Left ventricle myocardium superior (tissue), 1 donor: ENCODE measurements around the gene VIT. TPM values are rescaled to one million over a fixed set of nuclear protein-coding genes. Genes with fewer than 3 reads are reported as not detected.
A peak's percentile ranks its signal among the peaks of the same experiment; 100 is the strongest.

Source experiments
- ATAC-seq: fragments of 200-7000 bp; cut with Tn5 transposase; one replicate; pipeline ENCODE4 v1.9.1; 2020; ENCODE audit warnings: mild to moderate bottlenecking, moderate library complexity
- DNase-seq: peaks from one replicate; pipeline ENCODE4 v3.0.0-alpha.2; 2020
- intact Hi-C: fragments of 100-400 bp; cut with micrococcal nuclease; formaldehyde crosslinking; loops from one replicate; pipeline ENCODE4 v1.11.0; 2022
- long read RNA-seq: library from polyadenylated mRNA; unstranded; transcript quantifications from one replicate; pipeline ENCODE4 v2.0.0, GENCODE V29; 2021
- total RNA-seq: library from RNA; stranded (reverse); fragmentation: NEBNext Ultra II Directional; extraction: Animal tissue kit (Norgen Biotek cat#: 25700); gene quantifications from one replicate; pipeline ENCODE4 v1.2.1, GENCODE V29; 2021
- donor health status: DM: no; HTN: yes; CAD: no; lungs with severe emphysema.

Gene VIT
- total RNA-seq = 13.3 TPM
- long read RNA-seq, partial matches to known transcripts = 7 of 20 reads
- long read RNA-seq, other reads (novel, unspliced or antisense) = 9 of 20 reads

GRCh38 chr2:36696533-36696932 is at the start of gene VIT:
Gene VIT (plus strand): TSS chr2:36696707. CDS start chr2:36716371, 19,664 bp downstream.
- no peak for DNase-seq
- ATAC-seq = peak; percentile 74
- intact Hi-C loops = no loop called here

- intact Hi-C loops = no loop called here
- ATAC-seq (no peak), DNase-seq (no peak)
Measured at GRCh38 chr2:36650031-36650829, 46.3 kb upstream of the VIT start.

GRCh38 chr2:36653155-36653554 is 43.4 kb upstream of the VIT start:
- intact Hi-C loops = no loop called here
- DNase-seq (no peak), ATAC-seq (no peak)

GRCh38 chr2:36653967-36654694 is 42.4 kb upstream of the VIT start:
- intact Hi-C loops = no loop called here
- no peak for DNase-seq
- ATAC-seq = no peak

GRCh38 chr2:36655453-36655852 is 41.1 kb upstream of the VIT start:
- ATAC-seq (peak; percentile 41), DNase-seq (no peak)
- intact Hi-C loops = no loop called here

GRCh38 chr2:36657703-36658102 is 38.8 kb upstream of the VIT start:
- intact Hi-C loops = no loop called here
- DNase-seq = no peak

GRCh38 chr2:36658277-36658748 is 38.2 kb upstream of the VIT start:
- ATAC-seq = no peak
- intact Hi-C loops = no loop called here
- no peak for DNase-seq

More at GRCh38 chr2:36657703-36658102, 38.8 kb upstream of the VIT start:
- ATAC-seq = no peak

GRCh38 chr2:36659218-36659617 is 37.3 kb upstream of the VIT start:
- intact Hi-C loops = no loop called here
- DNase-seq (no peak), ATAC-seq (no peak)

- no peak for ATAC-seq
- intact Hi-C loops = loop anchor here (5.0 kb wide), 1 partner anchor 308 kb away; no protein-coding TSS in a partner anchor
- no peak for DNase-seq
Measured at GRCh38 chr2:36659872-36660312, 36.6 kb upstream of the VIT start.

GRCh38 chr2:36662638-36663037 is 33.9 kb upstream of the VIT start:
- DNase-seq = no peak
- intact Hi-C loops = loop anchor here (5.0 kb wide), 1 partner anchor 310 kb away; no protein-coding TSS in a partner anchor
- no peak for ATAC-seq

- DNase-seq (no peak), ATAC-seq (no peak)
- intact Hi-C loops = loop anchor here (5.0 kb wide), 1 partner anchor 311 kb away; no protein-coding TSS in a partner anchor
Measured at GRCh38 chr2:36663295-36663694, 33.2 kb upstream of the VIT start.

GRCh38 chr2:36663851-36664695 is 32.4 kb upstream of the VIT start:
- intact Hi-C loops = loop anchor here (5.0 kb wide), 1 partner anchor 312 kb away; no protein-coding TSS in a partner anchor

GRCh38 chr2:36664696-36665076 is 31.8 kb upstream of the VIT start:
- no peak for ATAC-seq
- intact Hi-C loops = loop anchor here (5.0 kb wide), 1 partner anchor 312 kb away; no protein-coding TSS in a partner anchor
- DNase-seq = no peak

More at GRCh38 chr2:36663851-36664695, 32.4 kb upstream of the VIT start:
- DNase-seq (no peak), ATAC-seq (peak; percentile 89)

GRCh38 chr2:36667931-36668330 is 28.6 kb upstream of the VIT start:
- DNase-seq (no peak), ATAC-seq (no peak)
- intact Hi-C loops = no loop called here

GRCh38 chr2:36670881-36671595 is 25.5 kb upstream of the VIT start:
- intact Hi-C loops = no loop called here
- ATAC-seq = no peak
- no peak for DNase-seq

- intact Hi-C loops = no loop called here
- no peak for DNase-seq
- ATAC-seq = no peak
Measured at GRCh38 chr2:36671731-36672130, 24.8 kb upstream of the VIT start.

- intact Hi-C loops = no loop called here
Measured at GRCh38 chr2:36672199-36672598, 24.3 kb upstream of the VIT start.

GRCh38 chr2:36675579-36676282 is 20.8 kb upstream of the VIT start:
- DNase-seq (no peak), ATAC-seq (no peak)

More at GRCh38 chr2:36672199-36672598, 24.3 kb upstream of the VIT start:
- DNase-seq = no peak
- no peak for ATAC-seq

More at GRCh38 chr2:36675579-36676282, 20.8 kb upstream of the VIT start:
- intact Hi-C loops = no loop called here
